KG1 (cell line): Measurements from ENCODE around the gene BIN1.
"Not testable (repeated sequence)": the region's sequence is repeated elsewhere in the genome, so short reads cannot be mapped to it uniquely, and the experiment has no call there.

Experiments
- DNase-seq: peaks from one replicate; lab custom pipeline; 2025; lab: John Stamatoyannopoulos, UW

Gene BIN1

GRCh38 chr2:127134235-127134634 is 27.3 kb upstream of the BIN1 start:
- DNase-seq: no peak

DNA sequence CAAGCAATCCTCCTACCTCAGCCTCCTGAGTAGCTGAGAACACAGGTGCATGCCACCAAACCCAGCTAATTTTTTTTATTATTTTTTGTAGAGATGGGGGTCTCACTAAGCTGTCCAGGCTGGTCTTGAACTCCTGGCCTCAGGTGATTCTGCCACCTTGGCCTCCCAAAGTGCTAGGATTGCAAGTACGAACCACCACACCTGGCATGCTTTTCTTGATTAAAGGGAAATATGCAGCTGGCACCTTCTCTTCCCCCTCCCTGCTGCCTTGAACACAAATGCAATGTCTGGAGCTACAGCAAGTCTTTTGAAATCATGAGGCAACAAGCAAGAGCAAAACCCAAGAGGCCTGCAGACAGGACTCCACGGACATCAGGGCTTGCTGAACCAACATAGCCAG is 26.8 kb upstream of the BIN1 start:
- DNase-seq: no peak

DNA sequence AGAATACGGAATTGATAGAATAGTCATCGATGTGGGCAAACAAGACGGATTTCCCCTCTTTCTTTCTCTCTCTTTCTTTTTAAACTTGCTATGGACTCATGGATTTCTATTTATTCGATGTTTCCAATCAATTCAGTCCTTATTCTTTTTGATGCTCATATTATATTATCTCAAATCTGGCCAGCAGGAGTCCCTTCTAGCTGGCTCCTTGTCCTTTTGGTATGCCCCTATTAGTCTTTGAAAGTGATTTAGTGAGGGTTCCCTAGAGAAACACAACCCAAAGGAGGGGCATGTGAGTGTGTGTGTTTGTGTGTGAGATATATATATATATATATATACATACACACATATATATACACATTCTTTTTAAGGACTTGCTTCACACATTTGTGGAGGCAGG is 23.5 kb upstream of the BIN1 start:
- no peak for DNase-seq

GRCh38 chr2:127129937-127130336 is 23.0 kb upstream of the BIN1 start:
- DNase-seq: no peak

GRCh38 chr2:127128445-127128904 is 21.5 kb upstream of the BIN1 start:
- no peak for DNase-seq

GRCh38 chr2:127125821-127126220 is 18.9 kb upstream of the BIN1 start:
- DNase-seq: no peak

DNA sequence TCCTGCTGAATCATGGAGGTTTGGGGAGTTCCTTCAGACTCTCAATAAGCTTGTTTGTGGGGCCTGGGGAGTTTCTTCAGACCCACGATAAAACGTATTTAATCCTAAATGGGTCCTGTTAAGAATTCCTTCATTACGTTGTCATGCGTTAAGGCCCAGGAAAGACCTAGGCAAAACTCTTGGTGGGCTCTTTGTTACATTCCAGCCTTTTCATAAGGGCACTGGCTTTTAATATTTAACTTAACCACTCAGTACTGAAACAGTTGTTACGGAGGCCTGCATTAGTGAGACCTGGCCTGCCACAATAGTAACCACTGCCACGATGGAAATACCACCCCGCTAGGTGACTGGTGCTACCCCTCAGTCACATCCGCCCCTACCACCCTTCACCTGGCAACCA is 17.5 kb upstream of the BIN1 start:
- no peak for DNase-seq

GRCh38 chr2:127122361-127123027 is 15.5 kb upstream of the BIN1 start:
- DNase-seq: no peak

GRCh38 chr2:127121776-127122176 is 14.8 kb upstream of the BIN1 start:
- DNase-seq: no peak

- DNase-seq: no peak
These were observed 14.4 kb upstream of the BIN1 start for GRCh38 chr2:127121353-127121752.

- not testable (repeated sequence) for DNase-seq
These were observed 13.5 kb upstream of the BIN1 start for GRCh38 chr2:127120408-127120807.

DNA sequence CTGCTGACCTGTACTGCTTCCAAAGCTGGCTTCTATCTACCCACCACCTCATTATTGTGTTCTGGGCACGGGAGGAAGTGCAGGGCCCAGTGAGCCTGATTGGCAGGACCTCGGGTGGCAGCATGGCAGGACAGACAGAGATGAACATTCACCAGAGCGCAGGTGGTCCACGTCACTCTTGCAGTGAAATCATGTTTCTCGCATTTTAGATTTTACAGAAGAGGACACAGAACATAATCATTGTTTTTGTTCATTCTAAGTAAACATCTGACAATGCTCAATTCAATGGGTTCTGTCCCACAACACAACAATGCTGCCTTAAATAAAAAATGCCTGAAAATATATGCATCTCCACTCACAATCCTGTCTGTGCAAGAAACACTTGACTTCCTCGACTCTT is 11.5 kb upstream of the BIN1 start:
- no peak for DNase-seq

DNA sequence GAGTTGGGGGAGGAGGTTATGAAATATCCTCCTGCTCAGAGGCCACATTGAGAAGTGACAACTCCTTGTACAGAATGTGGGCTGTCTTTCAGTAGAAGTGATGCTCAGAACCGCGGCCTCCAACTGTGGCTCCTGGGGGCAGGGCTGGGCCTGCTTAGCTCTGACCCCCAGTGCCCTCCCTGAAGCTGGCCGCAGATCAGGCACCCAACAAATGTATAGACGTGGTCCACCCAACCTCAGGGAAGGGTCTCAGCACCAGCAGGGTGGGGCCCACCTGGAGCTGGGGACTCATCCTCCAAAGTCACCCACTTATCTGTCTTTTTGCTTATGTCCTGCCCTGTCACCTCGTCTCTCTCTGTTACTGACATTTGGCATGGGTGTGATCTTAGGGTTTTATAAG is 11.1 kb upstream of the BIN1 start:
- no peak for DNase-seq

- no peak for DNase-seq
These were observed 10.6 kb upstream of the BIN1 start for GRCh38 chr2:127117603-127118002.

- no peak for DNase-seq
These were observed 8.7 kb upstream of the BIN1 start for GRCh38 chr2:127115471-127116199.

DNA sequence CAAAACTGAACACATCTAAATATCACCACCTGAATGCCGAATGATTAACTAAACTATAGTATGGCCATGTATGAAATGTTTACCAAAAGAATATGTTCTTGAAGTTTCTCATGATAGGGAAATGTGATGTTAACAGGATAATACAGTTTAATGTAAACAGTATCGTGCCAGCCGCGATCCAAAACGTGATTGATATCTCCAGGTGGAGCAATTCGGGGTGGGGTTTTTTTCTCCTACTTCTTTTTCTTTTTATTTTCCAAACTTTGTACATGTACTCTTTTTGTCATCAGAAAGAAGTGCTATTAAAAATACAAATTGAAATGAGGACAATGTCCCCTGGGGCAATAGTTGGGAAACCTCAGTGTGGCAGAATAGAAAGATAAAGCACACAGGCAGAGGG is 4.0 kb upstream of the BIN1 start:
- DNase-seq: no peak

- no peak for DNase-seq
These were observed 1.2 kb upstream of the BIN1 start for GRCh38 chr2:127108090-127108523.

- DNase-seq: no peak
These were observed 657 bp upstream of the BIN1 start for GRCh38 chr2:127107622-127107999.

DNA sequence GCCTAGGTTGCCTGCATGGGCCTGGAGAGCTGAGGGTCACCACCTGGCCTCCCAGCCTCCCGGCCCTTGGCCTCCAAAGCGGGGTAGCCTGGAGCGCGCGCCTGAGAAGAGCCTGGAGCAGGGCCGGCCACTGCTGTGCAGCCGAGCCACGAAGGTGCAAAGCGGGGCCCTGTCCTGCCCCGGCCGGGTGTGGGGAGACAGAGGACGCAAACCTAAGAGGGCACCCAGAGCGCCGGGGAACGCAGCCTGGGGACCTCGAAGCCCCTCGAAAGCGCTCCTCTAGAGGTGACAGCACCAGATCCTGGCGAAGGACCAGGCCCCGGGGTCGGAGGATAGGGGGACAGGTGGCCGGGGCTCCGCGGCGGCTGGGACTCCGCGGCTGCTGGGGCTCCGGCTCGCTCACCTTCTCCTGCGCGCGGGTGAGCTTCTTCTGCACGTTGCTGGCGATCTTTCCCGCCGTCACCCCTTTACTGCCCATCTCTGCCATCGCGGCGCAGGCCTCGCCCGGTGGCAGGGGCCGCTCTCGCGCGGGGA is 430 bp downstream of the BIN1 start:
- no peak for DNase-seq

GRCh38 chr2:127105656-127106456 is 1.1 kb downstream of the BIN1 start:
- no peak for DNase-seq

DNA sequence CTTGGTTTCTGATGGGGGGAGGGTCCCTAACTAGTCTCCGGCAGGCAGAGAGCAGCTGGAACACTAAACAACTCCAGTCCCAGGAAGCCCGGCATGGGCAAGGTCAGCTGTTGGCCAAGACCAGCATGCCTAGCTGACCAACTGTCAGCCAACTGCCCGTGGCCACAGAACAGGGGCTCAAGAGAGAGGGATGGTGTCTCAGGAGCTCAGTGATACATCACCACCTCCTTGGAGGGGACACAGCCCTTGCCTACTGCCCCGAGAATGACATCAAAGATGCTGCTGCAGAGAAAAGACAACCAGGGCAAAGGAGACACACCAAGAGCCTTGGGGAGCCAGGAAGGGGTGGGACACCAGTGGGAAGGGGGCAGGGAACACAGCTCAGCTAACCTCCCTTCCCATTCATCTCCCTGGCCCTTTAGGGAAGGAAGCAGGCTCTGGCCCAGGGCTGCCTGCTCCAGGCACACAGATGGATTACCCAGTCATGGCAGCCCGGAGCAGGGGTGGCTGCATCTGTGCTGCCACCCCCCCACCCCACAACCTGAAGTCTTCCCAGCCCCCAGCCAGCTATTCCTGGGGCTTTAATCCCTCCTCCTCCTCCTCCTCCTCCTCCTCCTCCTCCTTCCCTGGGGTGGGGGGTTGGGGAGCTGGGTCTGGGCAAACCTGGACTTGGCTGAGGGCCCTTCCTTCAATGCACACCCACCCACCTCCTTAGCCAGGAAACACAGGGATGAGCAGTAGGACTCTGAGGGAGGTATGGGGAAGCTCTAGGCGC is 1.9 kb downstream of the BIN1 start:
- no peak for DNase-seq

DNA sequence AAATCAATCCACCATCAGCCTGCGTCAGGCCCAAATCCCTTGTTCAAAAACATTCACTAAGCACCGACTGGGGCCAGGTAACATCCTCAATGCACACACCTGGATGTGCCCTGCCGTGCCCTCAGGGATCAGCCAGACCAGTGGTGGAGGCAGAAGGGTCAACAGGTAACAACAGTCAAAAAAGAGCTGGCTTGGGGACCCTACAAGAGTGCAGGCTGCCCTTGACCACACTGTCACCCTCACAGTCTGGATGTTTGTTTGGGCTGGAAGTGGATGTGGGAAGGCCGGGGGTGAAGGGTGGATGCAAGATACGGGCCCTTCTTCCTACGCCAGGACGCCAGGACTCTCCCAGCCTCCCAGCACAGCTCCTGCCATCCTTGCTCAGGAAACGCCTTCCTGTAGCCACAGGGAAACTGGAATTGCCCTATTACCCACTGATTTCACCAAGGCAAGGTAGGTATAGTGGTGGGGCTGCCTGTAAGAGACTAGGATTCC is 2.7 kb downstream of the BIN1 start:
- no peak for DNase-seq
